Peyer's patch (tissue), 4 donors: ENCODE measurements around the gene ZNF160. TPM values are rescaled to one million over a fixed set of nuclear protein-coding genes. Genes with fewer than 3 reads are reported as not detected.

Experiments
- total RNA-seq, 4 donors: library from RNA; depleted of rRNA; stranded (reverse); fragments of >200 nt; gene quantifications; one replicate each; pipeline ENCODE4 v1.1.0, GENCODE V29; 2016

The ZNF160 gene
- total RNA-seq, 4 donors from 2014 or later: 37.3 to 93.2 (median 64.7) TPM

Other genes starting within 250 kb of the ZNF160 start
- 10 to 100 TPM; 17.3 to 25.6 (median 18.5) TPM for gene ZNF468, start 245.8 kb downstream of the ZNF160 start, total RNA-seq
- gene ZNF320, start 205.8 kb downstream of the ZNF160 start, total RNA-seq: 10 to 100 TPM in 3 of 4 donors, 1 to 10 TPM in 1; 5.8 to 35.5 (median 17.8) TPM
- 1 to 10 TPM; 1.3 to 6.6 (median 5.3) TPM for gene ZNF888, start 180.0 kb downstream of the ZNF160 start, total RNA-seq
- gene ZNF816, start 140.5 kb downstream of the ZNF160 start, total RNA-seq: 10 to 100 TPM in 3 of 4 donors, 1 to 10 TPM in 1; 6.1 to 17.4 (median 11.4) TPM
- gene ERVV-1, start 89.5 kb downstream of the ZNF160 start, total RNA-seq: not detected
- gene ERVV-2, start 58.7 kb downstream of the ZNF160 start, total RNA-seq: not detected
- 1 to 10 TPM; 1.2 to 9.9 (median 2.6) TPM for gene ZNF415, start 29.5 kb upstream of the ZNF160 start, total RNA-seq
- 10 to 100 TPM; 12.7 to 21.5 (median 16.1) TPM for gene ZNF347, start 55.6 kb upstream of the ZNF160 start, total RNA-seq
- 1 to 10 TPM in 3 of 4 donors, not detected in 1; 1.4 to 6.0 (median 5.8) TPM for gene ZNF665, start 89.9 kb upstream of the ZNF160 start, total RNA-seq
- gene ZNF677, start 151.5 kb upstream of the ZNF160 start, total RNA-seq: 10 to 100 TPM in 2 of 4 donors, 1 to 10 TPM in 2; 2.8 to 13.2 (median 7.2) TPM
- not detected for gene VN1R2, start 154.9 kb upstream of the ZNF160 start, total RNA-seq
- gene VN1R4, start 164.3 kb upstream of the ZNF160 start, total RNA-seq: not detected
- gene ZNF845, start 230.3 kb upstream of the ZNF160 start, total RNA-seq: 1 to 10 TPM; 6.6 to 7.4 (median 6.9) TPM